HG03439 (cell line): Measurements from ENCODE around the gene RAP2A.

ENCODE experiments used
- ATAC-seq: cut with Tn5 transposase; IDR thresholded peaks from one replicate; pipeline ENCODE4 v1.9.1; 2021; ENCODE audit warnings: mild to moderate bottlenecking, moderate library complexity; ENCODE audit not compliant: unreplicated experiment

RAP2A gene

DNA sequence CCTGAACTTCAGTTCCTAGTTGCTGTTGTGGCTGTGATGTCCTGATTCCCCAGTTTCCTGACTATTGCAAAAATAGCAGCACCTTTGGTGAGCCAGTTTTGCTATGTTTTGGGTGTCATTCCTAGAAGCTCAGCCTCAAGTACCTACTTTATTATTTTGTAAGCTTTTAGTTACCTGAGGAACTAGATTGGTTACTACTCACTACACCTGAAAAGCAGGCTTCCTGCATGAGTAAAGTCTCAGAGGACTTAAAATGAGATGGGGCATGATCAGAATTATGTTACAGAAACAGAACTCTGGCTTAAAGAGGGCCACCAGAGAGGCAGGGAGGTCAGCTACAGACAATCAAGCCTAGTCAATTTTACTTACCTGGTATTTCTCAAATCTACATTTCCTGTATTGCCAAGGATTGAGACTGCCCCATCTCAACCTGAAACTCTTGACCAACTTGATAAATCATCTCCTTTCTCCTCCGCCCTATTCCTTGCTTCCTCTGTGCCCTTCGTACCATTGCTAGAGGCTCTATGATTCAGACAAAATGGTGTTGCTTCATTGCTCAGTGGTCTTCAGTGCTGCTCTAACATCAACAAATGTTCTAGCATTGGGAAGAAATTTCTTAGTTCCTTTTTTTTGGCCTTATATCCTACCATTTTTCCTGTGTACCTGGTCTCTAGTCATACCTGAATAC lies 58.9 kb downstream of the RAP2A start:
- no peak for ATAC-seq

DNA sequence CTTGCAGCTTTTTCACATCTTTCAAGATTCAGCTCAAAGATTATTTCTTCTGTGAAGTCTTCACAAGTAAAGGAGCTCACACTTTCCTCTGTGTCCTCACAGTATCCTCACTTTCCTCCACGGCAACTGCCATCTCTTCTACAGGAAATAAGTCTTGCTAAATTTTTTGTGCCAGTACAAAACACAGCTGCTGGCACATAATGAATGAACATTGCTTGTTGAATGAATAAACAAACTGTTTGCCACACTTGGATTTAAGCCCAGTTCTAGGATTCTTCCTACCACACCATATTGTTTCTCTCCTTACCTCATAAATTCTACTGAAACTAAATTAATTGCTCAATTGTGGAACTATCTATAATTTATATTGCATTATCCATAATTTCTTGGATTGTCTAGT lies 59.5 kb downstream of the RAP2A start:
- no peak for ATAC-seq

DNA sequence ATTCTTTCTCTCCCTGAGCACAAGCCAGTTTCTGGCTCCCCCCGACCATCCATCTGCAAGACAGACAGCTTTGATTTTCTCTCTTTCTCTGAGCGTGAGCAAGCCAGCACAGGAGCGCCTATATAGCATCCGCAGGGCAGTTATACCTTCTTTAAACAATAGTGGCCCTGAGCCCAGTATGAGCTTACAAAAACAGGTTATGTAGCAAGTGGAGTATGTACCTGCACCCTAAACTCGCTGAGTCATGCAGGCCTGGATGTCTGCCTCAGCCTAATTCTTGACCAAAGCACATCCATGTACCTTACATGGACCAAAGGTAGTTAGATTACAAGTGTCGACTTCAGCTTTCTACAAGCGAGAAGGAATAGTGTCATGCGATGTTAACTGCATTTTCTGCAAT lies 61.7 kb downstream of the RAP2A start:
- no peak for ATAC-seq

DNA sequence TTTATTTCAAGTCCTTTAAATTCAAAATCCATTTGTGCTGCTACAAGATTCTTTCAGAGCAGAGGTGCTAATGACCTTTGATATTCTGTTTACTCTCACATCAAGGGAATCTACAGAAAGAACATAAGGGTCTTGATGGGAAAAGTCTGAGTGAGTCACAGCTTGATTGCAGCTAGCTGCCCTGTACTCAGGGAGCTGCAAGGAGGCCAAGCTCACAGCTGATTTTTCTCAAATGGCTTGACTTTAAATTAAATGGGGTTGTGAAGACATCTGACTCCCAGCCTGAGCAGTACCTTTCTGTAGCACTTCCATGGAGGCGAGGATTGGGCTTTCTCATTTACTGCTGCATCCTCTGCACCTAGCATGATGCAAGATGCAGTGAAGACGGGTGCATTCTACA lies 62.5 kb downstream of the RAP2A start:
- ATAC-seq: no peak

DNA sequence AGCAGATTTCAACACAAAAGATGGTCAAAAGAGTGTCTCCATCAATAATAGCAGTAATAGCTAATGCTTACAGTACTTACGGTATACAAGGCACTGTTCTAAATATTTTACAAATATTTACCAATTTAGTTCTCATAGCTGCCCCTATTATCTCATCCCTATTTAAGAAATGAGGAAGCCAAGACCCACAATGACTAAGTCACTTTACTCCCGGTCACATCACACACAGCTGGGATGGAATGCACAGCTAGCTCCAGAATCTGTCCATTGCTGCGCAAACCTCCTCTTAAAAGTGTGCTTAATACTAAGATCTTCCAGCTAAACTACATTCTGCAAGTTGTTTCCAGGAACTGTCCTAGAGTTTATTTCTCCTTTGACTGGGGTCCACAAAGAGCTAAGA lies 63.4 kb downstream of the RAP2A start:
- no peak for ATAC-seq

DNA sequence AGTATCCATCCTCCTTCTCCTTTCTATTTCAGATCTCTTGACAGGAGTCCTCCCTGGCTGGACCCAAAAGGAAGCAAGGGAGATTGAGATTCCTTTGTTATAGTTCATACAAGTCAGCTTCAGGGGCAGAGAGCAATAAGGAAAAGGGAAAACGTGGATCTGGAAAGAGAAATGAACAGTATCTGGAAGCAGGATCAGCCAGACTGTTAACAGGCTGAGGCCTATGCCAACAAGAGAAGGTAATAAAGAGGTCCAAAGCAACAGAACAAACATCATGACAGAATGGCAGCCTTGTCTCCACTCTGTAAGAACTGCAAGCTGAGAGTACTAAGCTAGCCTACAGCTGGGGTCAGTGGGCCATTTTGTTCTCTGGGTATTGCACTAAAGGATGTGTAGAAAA lies 64.5 kb downstream of the RAP2A start:
- no peak for ATAC-seq

DNA sequence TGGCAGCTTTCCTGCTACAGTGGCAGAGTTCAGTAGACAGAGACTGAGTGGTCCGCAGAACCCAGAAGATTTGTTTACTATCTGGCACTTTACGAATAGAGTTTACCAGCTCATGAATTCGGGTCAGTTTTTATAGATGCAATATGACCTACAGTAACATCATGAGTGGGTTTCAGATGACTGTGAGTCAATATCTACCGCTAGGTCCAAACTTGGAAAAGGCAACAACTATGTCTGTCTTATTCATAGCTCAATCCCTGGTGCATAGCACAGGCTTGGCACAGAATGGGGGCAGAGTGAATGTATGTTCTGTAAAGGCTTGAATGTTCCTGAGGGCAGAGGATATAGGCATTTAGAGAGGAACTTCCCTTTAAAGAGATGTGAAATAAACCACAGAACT lies 65.2 kb downstream of the RAP2A start:
- ATAC-seq: no peak

DNA sequence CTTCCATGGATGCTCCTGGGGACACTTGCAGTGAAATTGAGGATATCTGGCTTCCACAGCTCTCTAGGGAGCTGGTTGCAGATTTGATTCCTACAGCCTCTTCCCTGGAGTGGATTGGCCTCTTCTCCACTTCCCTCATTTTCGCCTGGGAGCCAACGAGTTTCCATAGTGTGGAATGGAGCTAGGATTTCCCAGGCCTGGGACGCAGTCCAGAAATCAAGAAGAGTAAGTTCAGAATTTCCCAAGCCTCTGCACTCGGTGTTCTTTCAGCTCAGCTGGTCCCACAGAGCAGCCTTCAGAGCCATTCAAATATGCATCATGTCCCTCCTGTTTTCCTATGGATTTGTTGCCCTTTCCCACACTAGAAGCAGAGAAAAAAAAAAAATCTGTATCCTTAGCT lies 68.2 kb downstream of the RAP2A start:
- no peak for ATAC-seq

DNA sequence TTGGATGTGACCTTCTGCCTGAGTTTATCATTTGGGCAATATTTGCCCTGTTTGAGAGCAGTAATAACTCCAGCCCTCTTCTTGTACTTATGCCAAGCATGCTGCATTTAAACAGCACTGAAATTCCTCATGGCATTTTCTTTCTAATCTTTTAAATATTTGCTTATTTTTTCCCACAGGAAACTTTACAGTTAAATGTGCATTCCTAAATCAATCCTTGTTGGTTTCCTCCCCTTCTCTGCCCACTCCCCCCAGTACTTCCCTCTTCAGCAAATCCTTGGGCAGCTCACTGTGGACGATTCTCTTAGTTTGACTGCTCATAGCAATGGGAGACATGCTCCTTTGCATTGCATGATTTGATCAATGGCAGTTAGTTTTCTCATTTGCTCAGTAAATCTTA lies 68.7 kb downstream of the RAP2A start:
- no peak for ATAC-seq

DNA sequence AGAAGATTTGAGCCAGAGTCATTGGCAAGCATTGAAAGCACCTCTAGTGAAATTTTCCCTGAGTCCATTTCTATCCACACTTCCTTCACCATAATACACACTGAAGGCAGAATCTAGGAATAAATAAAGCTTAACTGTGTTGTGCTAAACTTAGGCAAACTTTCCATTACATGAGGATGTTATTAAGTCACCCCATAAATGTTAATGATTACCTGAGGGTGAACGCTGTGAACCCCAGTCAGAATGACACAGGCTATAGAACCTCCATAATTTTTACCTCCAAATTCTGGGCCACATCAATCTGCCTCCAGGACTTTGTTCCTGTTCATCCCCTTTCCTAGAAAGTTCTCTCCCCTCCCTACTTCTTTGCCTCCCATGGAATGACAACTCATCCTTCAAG lies 71.0 kb downstream of the RAP2A start:
- no peak for ATAC-seq

DNA sequence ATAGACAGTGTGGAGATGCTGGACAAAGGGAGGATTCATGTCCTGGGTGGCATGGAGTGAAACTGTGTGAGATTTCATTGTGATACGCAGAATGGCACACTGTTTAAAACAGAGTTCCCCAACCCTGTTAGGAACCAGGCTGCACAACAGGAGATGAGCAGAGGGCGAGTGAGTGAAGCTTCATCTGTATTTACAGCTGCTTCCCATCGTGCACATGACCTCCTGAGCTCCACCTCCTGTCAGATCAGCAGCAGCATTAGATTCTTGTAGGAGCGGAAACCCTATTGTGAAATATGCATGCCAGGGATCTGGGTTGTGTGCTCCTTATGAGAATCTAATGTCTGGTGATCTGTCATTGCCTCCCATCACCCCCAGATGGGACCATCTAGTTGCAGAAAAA lies 72.5 kb downstream of the RAP2A start:
- no peak for ATAC-seq

DNA sequence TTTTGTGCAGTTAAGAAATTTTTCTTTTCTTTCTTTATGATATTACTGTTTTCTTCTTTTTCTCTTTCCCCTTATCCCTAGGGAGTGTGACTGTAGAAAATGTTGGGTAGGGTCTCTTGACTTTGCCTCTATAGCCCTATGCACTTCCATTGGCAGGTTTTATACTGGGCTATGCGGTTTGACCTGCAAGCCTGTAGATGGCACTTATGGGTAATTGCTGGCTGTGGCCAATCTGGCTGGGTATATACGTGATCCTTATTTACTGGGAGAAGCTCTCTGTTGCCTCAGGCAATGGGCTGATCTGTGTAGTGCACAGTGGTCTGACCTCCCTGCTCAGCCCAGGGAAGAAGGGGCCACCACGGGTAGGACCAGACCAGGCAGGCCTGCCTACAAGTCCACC lies 78.8 kb downstream of the RAP2A start:
- no peak for ATAC-seq

DNA sequence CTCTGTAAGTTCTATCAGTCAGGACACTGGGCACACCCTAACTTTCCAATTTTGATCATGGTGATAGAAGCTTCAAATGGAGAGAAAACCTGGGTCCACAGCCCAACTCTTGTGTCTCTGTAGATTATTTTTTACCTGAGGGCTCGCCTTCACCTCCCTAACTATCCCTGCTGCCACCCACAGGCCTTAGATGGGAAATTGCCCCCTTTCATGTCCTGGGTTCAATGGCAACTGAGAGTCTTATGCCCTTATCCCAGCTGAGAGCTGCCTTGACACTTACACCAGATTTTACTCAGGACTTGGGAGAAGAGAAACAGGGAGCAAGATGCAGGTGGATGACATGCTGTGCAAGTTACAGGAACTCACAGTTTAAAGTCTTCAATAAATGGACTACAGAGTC lies 81.7 kb downstream of the RAP2A start:
- no peak for ATAC-seq

DNA sequence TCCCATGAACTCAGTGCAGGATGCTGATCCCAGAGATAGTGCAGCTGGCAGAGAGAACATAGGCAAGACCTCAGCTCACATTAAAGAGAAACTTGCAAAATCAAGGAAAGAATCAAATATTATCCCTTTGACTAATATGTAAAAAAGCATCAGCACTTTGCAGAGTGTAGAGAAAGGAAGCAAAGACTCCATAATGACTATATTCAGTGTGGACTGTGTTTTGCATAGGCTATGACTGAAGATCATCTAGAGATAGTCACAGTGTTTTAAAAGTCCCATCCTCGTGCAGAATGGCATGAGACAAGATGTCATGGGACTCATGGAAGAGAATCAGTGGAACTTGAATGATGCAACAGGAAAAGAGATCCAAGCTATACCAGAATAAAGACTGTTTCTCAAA lies 84.0 kb downstream of the RAP2A start:
- no peak for ATAC-seq
